PC-3 (cell line): Measurements from ENCODE around the gene KCNT2. TPM values are rescaled to one million over a fixed set of nuclear protein-coding genes. Genes with fewer than 3 reads are reported as not detected.

Experiments used
- ATAC-seq: fragments of 200-7000 bp; cut with Tn5 transposase; 2 replicates; pipeline ENCODE4 v1.9.1; 2020; ENCODE audit warnings: mild to moderate bottlenecking, moderate library complexity
- BruUV-seq: library from RNA; stranded (reverse); fragments of 400-500 nt; replicated peaks from 2 replicates; lab custom pipeline; 2021; lab: Mats Ljungman, UMichigan
- CTCF ChIA-PET: fragments of 300-600 bp; sonication (Branson Sonifier 250); formaldehyde crosslinking; loops from one replicate; lab custom pipeline; 2022; ENCODE audit warnings: antibody characterized with exemption; lab: Charles Lee
- POLR2A ChIA-PET: fragments of 300-600 bp; sonication (Branson Sonifier 250); formaldehyde crosslinking; loops from one replicate; lab custom pipeline; 2022; ENCODE audit warnings: antibody characterized with exemption; ENCODE audit not compliant: unreplicated experiment; lab: Charles Lee
- DNase-seq: peaks from one replicate; pipeline ENCODE4 v3.0.0-alpha.2; 2015
- H2AFZ ChIP-seq: fragments of 300-600 bp; sonication (generic); 2 replicates; pipeline ENCODE4 v1.6.0; 2016; ENCODE audit warnings: antibody characterized with exemption, low read length
- H3F3A ChIP-seq: fragments of 300-600 bp; sonication (generic); one replicate; pipeline ENCODE4 v1.6.0; 2017; ENCODE audit warnings: antibody characterized with exemption, low read length, control low read depth, mild to moderate bottlenecking; ENCODE audit not compliant: unreplicated experiment
- H3K27ac ChIP-seq: fragments of 300-600 bp; sonication (generic); 2 replicates; pipeline ENCODE4 v1.5.1; 2016; ENCODE audit warnings: mild to moderate bottlenecking, low read length
- H3K27me3 ChIP-seq: fragments of 300-600 bp; sonication (generic); 2 replicates; pipeline ENCODE4 v1.6.1; 2016; ENCODE audit warnings: low read length, mixed read lengths
- H3K36me3 ChIP-seq: fragments of 300-600 bp; sonication (generic); 2 replicates; pipeline ENCODE4 v1.6.1; 2016; ENCODE audit warnings: low read depth, mixed run types, low read length, mixed read lengths
- H3K4me1 ChIP-seq: fragments of 300-600 bp; sonication (generic); 2 replicates; pipeline ENCODE4 v1.5.1; 2016; ENCODE audit warnings: low read length; ENCODE audit not compliant: insufficient read depth
- H3K4me2 ChIP-seq: fragments of 300-600 bp; sonication (generic); 2 replicates; pipeline ENCODE4 v1.6.0; 2016; ENCODE audit warnings: low read length
- H3K4me3 ChIP-seq: fragments of 300-600 bp; sonication (generic); 2 replicates; pipeline ENCODE4 v1.5.1; 2016; ENCODE audit warnings: mild to moderate bottlenecking, low read length, mixed read lengths
- H3K79me2 ChIP-seq: fragments of 300-600 bp; sonication (generic); 2 replicates; pipeline ENCODE4 v1.6.1; 2017; ENCODE audit warnings: low read length, mixed read lengths
- H3K9ac ChIP-seq: fragments of 300-600 bp; sonication (generic); 2 replicates; pipeline ENCODE4 v1.6.0; 2016; ENCODE audit warnings: mild to moderate bottlenecking, low read length
- H3K9me2 ChIP-seq: fragments of 300-600 bp; sonication (generic); replicated peaks from 2 replicates; pipeline ENCODE4 v1.6.1; 2016; ENCODE audit warnings: mixed run types, low read length, mixed read lengths
- H3K9me3 ChIP-seq: fragments of 300-600 bp; sonication (generic); 2 replicates; pipeline ENCODE4 v1.6.1; 2016; ENCODE audit warnings: low read length, mixed read lengths
- H4K20me1 ChIP-seq: fragments of 300-600 bp; sonication (generic); 2 replicates; pipeline ENCODE4 v1.6.1; 2016; ENCODE audit warnings: low read length, mixed read lengths
- CTCF ChIP-seq: fragments of 300-600 bp; sonication (generic); conservative IDR thresholded peaks from 2 replicates; pipeline ENCODE4 v1.5.1; 2017; ENCODE audit warnings: antibody characterized with exemption, low read depth, mild to moderate bottlenecking, low read length
- EZH2 ChIP-seq: fragments of 300-600 bp; sonication (generic); IDR thresholded peaks from one replicate; pipeline ENCODE4 v1.6.1; 2017; ENCODE audit warnings: antibody characterized with exemption, mild to moderate bottlenecking, low read length; ENCODE audit not compliant: unreplicated experiment
- EZH2phosphoT487 ChIP-seq: fragments of 300-600 bp; sonication (generic); IDR thresholded peaks from 2 replicates; pipeline ENCODE4 v1.6.1; 2018; ENCODE audit warnings: mild to moderate bottlenecking, antibody characterized with exemption, low read length, borderline replicate concordance
- intact Hi-C: fragments of 100-400 bp; cut with micrococcal nuclease; formaldehyde crosslinking; loops from 2 replicates; pipeline ENCODE4 v1.9.0; 2023
- total RNA-seq: library from RNA; depleted of rRNA; stranded (reverse); fragments of >200 nt; gene quantifications from 2 replicates; pipeline ENCODE4 v1.2.3, GENCODE V29; 2014

Gene KCNT2
- total RNA-seq, 1 experiment from 2014 or later, result 0.26 TPM

GRCh38 chr1:196214866-196215265 is 393.4 kb downstream of the KCNT2 start:
- POLR2A ChIA-PET, result no interaction called here
- intact Hi-C loops, result no loop called here
- CTCF ChIA-PET, result no interaction called here

GRCh38 chr1:196209983-196210382 is 398.3 kb downstream of the KCNT2 start:
- POLR2A ChIA-PET, result no interaction called here
- intact Hi-C loops, result no loop called here
- Histone ChIP-seq H3K4me2 (no peak overlapping the region), H3K4me1 (no peaks in the 10 kb centered on the region), H3K4me3 (no peak overlapping the region), H3F3A (no peaks in the 10 kb centered on the region), H3K36me3 (no peaks in the 10 kb centered on the region), H3K9me2 (no peaks in the 10 kb centered on the region), H3K79me2 (no peaks in the 10 kb centered on the region), H3K27ac (no peak overlapping the region), H3K9ac (no peak overlapping the region), H2AFZ (no peak overlapping the region), H4K20me1 (no peaks in the 10 kb centered on the region), H3K27me3 (no peaks in the 10 kb centered on the region), H3K9me3 (no peaks in the 10 kb centered on the region)
- no TSS peak for BruUV-seq
- DNase-seq (no peak), ATAC-seq (no peak)
- CTCF ChIA-PET, result no interaction called here
- TF ChIP-seq CTCF, result no peak
- TF ChIP-seq EZH2phosphoT487, result no peak
- no peak for TF ChIP-seq EZH2

More at GRCh38 chr1:196214866-196215265, 393.4 kb downstream of the KCNT2 start:
- H3K4me3 ChIP-seq, result no peak overlapping the region
- no peaks in the 10 kb centered on the region for H3K79me2 ChIP-seq
- ATAC-seq (no peak), DNase-seq (no peak)
- H3K4me1 ChIP-seq, result no peaks in the 10 kb centered on the region
- no peaks in the 10 kb centered on the region for H3F3A ChIP-seq
- H3K4me2 ChIP-seq, result no peak overlapping the region
- H3K9me2 ChIP-seq, result no peaks in the 10 kb centered on the region
- H3K36me3 ChIP-seq, result no peaks in the 10 kb centered on the region
- H3K27me3 ChIP-seq, result no peaks in the 10 kb centered on the region
- no peak overlapping the region for H3K27ac ChIP-seq
- no peaks in the 10 kb centered on the region for H4K20me1 ChIP-seq
- BruUV-seq, result no TSS peak
- no peak overlapping the region for H3K9ac ChIP-seq
- no peak overlapping the region for H2AFZ ChIP-seq
- TF ChIP-seq EZH2 (no peak), CTCF (no peak), EZH2phosphoT487 (no peak)
- H3K9me3 ChIP-seq, result no peaks in the 10 kb centered on the region

- DNase-seq, result no peak
- no peak overlapping the region for H2AFZ ChIP-seq
- BruUV-seq, result no TSS peak
- ATAC-seq, result no peak
- no peaks in the 10 kb centered on the region for H3K9me3 ChIP-seq
- H4K20me1 ChIP-seq, result no peaks in the 10 kb centered on the region
- H3K4me2 ChIP-seq, result no peak overlapping the region
- no peaks in the 10 kb centered on the region for H3K79me2 ChIP-seq
- no peaks in the 10 kb centered on the region for H3K9me2 ChIP-seq
- H3K27me3 ChIP-seq, result no peaks in the 10 kb centered on the region
- H3K4me1 ChIP-seq, result no peaks in the 10 kb centered on the region
- no peaks in the 10 kb centered on the region for H3K36me3 ChIP-seq
- no peak overlapping the region for H3K4me3 ChIP-seq
- no peak overlapping the region for H3K27ac ChIP-seq
- no peak for TF ChIP-seq EZH2
- no peak for TF ChIP-seq CTCF
- no peak for TF ChIP-seq EZH2phosphoT487
- ChIA-PET POLR2A (no interaction called here), CTCF (no interaction called here)
- no peaks in the 10 kb centered on the region for H3F3A ChIP-seq
- no peak overlapping the region for H3K9ac ChIP-seq
- intact Hi-C loops, result no loop called here
Observed at GRCh38 chr1:196209265-196209664, 399.0 kb downstream of the KCNT2 start.
